ENCODE results near the gene MCC.

- TF ChIP-seq EP300 (IDR thresholded peaks at IDR 0.05; ENCODE audit: borderline replicate concordance), result no peak
- TF ChIP-seq TAF1 (IDR thresholded peaks at IDR 0.05; ENCODE audit: low read depth), result no peak
- TF ChIP-seq REST (IDR thresholded peaks at IDR 0.05; ENCODE audit: low read depth), result no peak
- no peak for TF ChIP-seq RAD21 (IDR thresholded peaks at IDR 0.05; ENCODE audit: low read depth)
- no peak for TF ChIP-seq CEBPB (IDR thresholded peaks at IDR 0.05)
- TF ChIP-seq, protein P1, sequence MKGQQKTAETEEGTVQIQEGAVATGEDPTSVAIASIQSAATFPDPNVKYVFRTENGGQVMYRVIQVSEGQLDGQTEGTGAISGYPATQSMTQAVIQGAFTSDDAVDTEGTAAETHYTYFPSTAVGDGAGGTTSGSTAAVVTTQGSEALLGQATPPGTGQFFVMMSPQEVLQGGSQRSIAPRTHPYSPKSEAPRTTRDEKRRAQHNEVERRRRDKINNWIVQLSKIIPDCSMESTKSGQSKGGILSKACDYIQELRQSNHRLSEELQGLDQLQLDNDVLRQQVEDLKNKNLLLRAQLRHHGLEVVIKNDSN (IDR thresholded peaks at IDR 0.05), result no peak
- no peak for TF ChIP-seq MAX (IDR thresholded peaks at IDR 0.05)
- TF ChIP-seq ZBTB7A (IDR thresholded peaks at IDR 0.05; ENCODE audit: low read depth), result no peak
- TF ChIP-seq EGR1 (IDR thresholded peaks at IDR 0.05), result no peak
- TF ChIP-seq YY1 (IDR thresholded peaks at IDR 0.05; ENCODE audit: low read depth), result no peak
- no peak for TF ChIP-seq NFIC (IDR thresholded peaks at IDR 0.05)
Measured at GRCh38 chr5:113176734-113177133, 311.5 kb downstream of the MCC start.

All from Ishikawa (cell line).